GM12873 (cell line): ENCODE measurements around the gene MRAP.

Experiments used
- TF ChIP-seq, protein P1 (sequence below): IDR thresholded peaks from 2 replicates; pipeline ENCODE4 v1.5.1; 2012; ENCODE audit warnings: low read depth, mild to moderate bottlenecking, moderate library complexity, low read length, control low read depth; ENCODE audit not compliant: insufficient read depth; ENCODE audit errors: missing control alignments

The MRAP gene

DNA sequence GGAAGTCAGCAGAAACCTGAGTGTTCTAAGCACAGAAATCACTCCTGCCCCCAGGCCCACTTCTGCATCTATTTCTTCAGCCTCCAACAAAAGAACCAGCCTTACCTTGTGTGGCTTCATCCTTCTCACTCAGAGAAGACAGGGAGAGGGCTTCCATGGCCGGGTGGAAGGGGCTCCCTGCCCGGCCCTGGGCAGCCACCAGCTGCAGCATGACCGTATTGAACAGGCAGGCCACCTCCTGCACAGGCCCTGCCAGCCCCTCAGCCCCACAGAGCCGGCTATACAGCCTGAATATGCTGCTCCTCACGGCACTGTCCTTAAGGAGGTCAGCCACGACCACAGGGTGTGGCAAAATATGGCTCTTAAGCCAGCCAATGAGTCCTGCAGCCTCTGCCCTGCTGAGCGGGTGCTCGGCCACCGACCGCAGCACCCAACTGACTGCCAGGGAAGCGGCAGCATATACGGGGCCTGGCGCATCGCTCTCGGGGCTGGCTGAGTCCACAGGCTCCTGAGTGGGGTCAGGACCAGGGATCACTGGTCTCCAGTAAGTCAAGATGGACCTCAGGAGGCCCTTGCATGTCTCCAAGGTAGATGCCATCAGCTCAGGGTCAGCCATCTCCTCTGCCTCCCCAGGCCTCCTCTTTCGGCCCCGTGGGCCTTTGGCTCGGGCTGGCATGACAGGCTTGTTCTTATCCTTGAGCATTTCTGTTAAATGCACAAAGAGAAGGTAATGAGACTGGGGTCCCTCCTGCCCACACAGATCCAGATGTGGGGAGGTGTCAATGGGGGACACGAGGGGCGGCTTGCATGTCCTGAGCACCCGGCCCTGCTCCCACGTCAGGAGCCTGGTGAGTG lies 17.9 kb downstream of the MRAP start:
- TF ChIP-seq, protein P1, sequence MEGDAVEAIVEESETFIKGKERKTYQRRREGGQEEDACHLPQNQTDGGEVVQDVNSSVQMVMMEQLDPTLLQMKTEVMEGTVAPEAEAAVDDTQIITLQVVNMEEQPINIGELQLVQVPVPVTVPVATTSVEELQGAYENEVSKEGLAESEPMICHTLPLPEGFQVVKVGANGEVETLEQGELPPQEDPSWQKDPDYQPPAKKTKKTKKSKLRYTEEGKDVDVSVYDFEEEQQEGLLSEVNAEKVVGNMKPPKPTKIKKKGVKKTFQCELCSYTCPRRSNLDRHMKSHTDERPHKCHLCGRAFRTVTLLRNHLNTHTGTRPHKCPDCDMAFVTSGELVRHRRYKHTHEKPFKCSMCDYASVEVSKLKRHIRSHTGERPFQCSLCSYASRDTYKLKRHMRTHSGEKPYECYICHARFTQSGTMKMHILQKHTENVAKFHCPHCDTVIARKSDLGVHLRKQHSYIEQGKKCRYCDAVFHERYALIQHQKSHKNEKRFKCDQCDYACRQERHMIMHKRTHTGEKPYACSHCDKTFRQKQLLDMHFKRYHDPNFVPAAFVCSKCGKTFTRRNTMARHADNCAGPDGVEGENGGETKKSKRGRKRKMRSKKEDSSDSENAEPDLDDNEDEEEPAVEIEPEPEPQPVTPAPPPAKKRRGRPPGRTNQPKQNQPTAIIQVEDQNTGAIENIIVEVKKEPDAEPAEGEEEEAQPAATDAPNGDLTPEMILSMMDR = no peak

DNA sequence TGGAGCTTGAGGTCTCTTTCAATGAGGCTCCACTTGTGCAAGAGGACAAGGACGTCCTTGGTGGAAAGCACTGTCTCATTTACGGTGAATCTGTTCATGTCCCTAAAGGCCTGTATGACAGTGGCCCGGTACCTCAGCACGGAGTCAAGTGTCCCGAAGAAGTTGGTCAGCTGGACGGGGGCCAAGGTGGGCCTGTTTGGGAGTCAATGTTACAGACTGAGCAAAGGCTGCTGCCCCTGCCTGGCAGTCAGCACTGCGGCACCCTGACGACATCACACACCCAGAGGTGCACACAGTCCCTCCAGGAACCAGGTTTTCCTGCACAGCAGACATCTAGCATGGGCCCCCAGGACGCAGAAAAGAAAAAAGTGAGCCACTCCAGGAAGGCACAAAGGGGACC lies 19.1 kb downstream of the MRAP start:
- TF ChIP-seq, protein P1 = no peak

DNA sequence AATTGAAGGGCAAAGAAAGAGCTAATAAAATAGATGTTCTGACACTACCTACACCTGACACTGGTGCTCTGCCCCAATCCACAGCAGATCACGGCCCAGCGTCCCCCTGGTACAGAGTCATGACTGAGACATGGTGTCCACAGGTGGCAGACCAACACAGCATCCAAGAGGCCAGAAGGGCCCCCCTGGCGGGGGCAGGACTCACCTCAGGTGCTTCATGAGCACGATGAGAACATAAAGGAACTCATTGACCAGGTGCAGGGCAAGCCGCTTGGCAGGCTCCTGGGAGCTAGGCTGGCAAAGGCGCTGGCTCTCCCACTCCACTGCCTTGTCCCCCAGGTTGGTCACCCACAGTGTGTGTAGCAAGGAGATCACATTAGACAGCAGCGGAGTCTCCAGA lies 20.4 kb downstream of the MRAP start:
- TF ChIP-seq, protein P1 = no peak

DNA sequence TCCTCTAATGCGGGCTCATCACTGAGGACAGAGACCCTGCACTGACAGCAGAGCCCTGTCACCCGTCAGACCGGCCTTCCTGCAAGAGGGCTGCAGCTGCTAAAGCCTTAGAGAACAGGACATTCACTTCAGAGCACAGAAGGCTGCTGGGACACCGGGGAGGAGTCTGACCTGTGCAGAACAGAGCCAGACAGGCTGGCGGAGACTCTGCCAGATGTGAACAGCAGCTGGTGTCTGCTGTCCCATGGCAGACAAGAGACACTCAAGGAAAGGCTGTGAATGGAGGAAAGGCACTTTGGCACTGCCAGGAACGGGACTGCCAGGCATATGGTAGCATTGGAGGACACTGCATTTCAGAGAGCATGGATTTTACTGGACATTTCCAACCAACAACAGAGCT lies 21.4 kb downstream of the MRAP start:
- TF ChIP-seq, protein P1 = no peak

DNA sequence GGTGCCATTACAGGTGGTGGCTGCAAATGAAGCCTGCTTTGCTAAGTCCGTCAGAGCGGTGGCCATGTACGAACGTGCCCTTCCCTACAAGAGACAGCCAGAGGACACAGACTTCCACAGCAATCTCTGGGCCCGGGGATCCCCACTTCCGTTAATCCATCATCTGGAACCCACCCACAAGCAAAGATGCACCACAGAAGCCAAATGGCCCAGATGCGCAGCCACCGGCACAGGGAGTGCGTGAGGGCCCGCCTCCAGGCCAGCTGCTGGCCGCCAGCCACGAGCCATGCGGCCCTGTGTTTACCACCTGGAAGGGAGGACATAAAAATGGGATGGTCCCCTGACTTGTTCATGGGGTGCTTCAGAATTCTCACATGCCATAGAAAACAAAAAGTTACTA lies 22.1 kb downstream of the MRAP start:
- TF ChIP-seq, protein P1 = no peak

DNA sequence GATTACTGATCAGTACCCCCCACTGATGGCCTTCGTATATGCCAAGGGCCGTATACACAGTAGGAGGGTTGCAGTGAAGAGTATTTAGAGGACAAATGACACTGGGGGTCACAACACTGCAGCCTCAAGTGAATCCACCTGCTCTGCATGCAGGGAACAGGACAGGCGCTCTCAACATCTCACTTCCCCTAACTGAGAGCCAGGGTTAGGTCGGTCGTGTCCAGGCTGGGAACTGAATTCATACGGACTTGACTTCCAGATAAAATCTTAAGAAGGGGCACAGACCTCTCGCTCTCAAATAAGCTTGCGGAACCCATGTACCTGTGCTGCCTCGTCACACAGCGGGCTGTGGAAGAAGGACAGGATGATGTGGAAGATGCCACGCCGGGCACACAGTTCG lies 22.8 kb downstream of the MRAP start:
- TF ChIP-seq, protein P1 = no peak

DNA sequence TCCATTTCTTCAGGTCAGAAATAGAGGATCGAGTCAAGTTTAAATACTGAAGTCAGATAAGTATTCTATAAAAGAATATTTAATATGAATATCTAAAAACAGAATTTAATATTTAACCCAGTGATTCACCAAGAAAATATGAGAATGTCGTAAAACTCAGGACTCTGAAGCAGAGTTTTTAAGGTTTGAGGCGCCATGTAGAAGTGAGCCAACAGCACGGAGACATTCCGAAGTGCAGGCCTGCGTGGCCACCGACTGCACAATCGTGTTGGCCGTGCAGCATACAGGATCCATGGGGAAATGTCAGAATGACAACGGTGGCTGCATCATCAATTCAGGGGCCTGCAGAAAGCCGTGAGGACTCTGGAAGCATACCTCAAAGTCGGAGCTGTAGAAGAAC lies 23.4 kb downstream of the MRAP start:
- TF ChIP-seq, protein P1 = no peak
